ENCODE measurements around the gene PRR11.

GRCh38 chr17:59121901-59122480 lies 33.6 kb upstream of the PRR11 start:
- TF ChIP-seq CTCF (IDR thresholded peaks at IDR 0.05) (no peak), POLR2AphosphoS5 (IDR thresholded peaks at IDR 0.05) (no peak), POLR2A (IDR thresholded peaks at IDR 0.05) (no peak)
